A549 treated with dexamethasone at 1 μM for 4 hours (cell line): Measurements from ENCODE around the gene ALDH2. TPM values are rescaled to one million over a fixed set of nuclear protein-coding genes. Genes with fewer than 3 reads are reported as not detected.

Experiments used
- total RNA-seq: library from RNA; stranded (reverse); fragments of 200-300 nt; extraction: Qiagen RNA extraction; gene quantifications from 5 replicates; pipeline ENCODE4 v1.2.3, GENCODE V29; 2022

Gene ALDH2
- total RNA-seq = 68.8 to 81.4 TPM (median 79.4 TPM) in 5 replicates

GRCh38 chr12:111766608-111767361 lies at the start of gene ALDH2:
ALDH2 (plus strand) TSS chr12:111766933; CDS start chr12:111766983, 50 bp downstream.

DNA sequence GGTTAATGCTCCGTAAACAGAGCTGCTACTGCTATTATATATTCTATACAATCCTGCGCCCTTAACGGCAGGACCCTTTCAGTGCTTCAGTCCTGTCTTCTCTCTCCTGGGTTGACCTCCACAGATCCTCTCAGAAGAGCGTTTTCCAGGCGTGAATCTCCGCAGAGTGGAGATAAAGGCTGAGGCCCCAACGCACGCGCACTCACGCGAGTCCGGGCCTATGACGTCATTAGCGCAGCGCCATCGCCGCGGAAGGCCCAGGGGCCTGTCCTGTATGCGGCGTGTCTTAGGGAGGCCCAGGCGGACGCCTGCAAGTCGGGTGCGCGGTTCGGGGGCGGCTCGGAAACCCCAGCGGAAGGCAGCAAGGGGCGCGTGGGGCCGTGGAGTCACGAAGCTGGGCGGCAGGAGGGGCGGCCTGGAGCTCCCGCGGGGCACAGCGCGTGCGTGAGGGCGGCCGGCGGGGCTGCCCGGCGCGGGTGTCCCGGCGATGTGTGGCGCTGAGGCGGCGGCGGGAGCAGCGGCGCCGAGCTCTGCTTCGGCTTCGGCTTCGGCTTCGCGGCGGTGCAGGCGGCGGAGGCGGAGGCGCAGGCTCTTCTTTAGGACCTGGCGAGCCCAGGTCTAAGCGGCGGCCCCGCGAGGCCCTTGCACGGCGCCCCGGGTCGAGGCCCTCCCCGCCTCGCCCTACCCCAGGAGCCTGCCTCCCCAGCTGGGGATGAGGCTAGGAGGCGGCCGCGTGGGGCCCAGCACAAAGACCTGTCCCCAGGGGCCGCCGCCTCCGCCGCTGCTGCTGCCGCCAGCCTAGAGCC lies 75.2 kb downstream of the ALDH2 start, which contains the start of gene MAPKAPK5:
Gene MAPKAPK5 (plus strand): TSS at position 479 of the 806 bp plus-strand sequence. CDS start 506 bp downstream, outside the sequence.

Other genes with a start within 250 kb of the ALDH2 start
- gene ATXN2, start 167.6 kb upstream of the ALDH2 start, total RNA-seq = 39.2 to 64.9 TPM (median 55.3 TPM) in 5 replicates
- gene BRAP, start 81.0 kb upstream of the ALDH2 start, total RNA-seq = 11.2 to 15.6 TPM (median 13.7 TPM) in 5 replicates
- 7.5 to 11.3 TPM (median 9.8 TPM) in 5 replicates for gene ACAD10, start 80.9 kb upstream of the ALDH2 start, total RNA-seq
- gene MAPKAPK5, start 75.3 kb downstream of the ALDH2 start, total RNA-seq = 46.3 to 60.6 TPM (median 55.1 TPM) in 5 replicates
- 5.9 to 7.2 TPM (median 6.4 TPM) in 5 replicates for gene TMEM116, start 246.2 kb downstream of the ALDH2 start, total RNA-seq
- 131 to 145 TPM (median 134 TPM) in 5 replicates for gene ERP29, start 246.5 kb downstream of the ALDH2 start, total RNA-seq